Measurements from ENCODE around the gene ARFGEF3.

GRCh38 chr6:138377042-138377441 lies 215.3 kb downstream of the ARFGEF3 start:
- TF ChIP-seq CTCF (IDR thresholded peaks at IDR 0.05) (no peak), EZH2 (IDR thresholded peaks at IDR 0.05; ENCODE audit: borderline replicate concordance, insufficient read depth, low read depth, low read length, poor library complexity, severe bottlenecking) (no peak)
